GM18867 (cell line): ENCODE results near the gene NEK9.
A peak's percentile ranks its signal among the peaks of the same experiment; 100 is the strongest.
"Not testable (repeated sequence)": the region's sequence is repeated elsewhere in the genome, so short reads cannot be mapped to it uniquely, and the experiment has no call there.

Experiments used
- ATAC-seq: cut with Tn5 transposase; IDR thresholded peaks from one replicate; pipeline ENCODE4 v1.9.1; 2021; ENCODE audit warnings: mild to moderate bottlenecking, moderate library complexity; ENCODE audit not compliant: unreplicated experiment

NEK9 gene

DNA sequence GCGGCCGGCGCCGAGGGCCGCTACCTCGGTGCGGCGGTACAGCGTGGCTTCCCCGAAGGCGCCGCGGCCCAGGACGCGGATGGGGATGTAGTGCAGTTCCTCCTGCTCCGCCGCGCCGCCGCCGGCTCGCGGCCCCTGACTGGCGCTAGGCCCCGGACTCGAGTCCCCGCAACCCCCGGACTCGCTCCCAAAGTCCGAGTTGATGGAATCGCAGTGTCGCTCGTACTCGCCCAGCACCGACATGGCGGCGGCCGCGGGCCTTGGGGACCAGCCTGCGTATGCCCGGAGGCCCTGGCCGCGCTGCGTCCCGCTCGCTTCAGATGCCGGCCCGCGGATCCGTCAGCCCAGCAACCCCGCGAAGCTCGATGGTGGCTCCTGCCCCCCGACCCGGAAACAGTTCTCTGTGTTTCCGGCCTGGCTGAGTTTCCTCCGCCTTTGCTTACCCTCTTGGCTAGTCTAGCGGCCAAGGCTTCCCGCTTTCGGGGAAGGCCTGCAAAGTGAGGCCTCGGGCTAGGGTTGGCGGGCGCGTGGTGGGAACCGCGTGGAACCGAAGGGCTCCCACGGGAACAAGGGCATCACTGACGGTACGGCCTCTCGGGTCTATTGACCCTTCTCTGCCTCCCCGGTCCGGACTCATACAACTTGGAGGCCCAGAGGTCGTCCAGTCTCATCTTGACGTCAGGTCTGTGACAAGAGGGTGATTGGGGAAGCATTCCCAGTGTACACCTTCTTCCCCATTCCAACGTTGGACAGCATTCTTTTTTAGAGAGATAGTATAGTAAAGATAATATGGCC lies at the start of gene NEK9:
TSS of gene NEK9 (minus strand) at position 370 of the 795 bp plus-strand sequence. CDS start at position 243, 127 bp downstream.
- ATAC-seq, result peak; percentile 85

DNA sequence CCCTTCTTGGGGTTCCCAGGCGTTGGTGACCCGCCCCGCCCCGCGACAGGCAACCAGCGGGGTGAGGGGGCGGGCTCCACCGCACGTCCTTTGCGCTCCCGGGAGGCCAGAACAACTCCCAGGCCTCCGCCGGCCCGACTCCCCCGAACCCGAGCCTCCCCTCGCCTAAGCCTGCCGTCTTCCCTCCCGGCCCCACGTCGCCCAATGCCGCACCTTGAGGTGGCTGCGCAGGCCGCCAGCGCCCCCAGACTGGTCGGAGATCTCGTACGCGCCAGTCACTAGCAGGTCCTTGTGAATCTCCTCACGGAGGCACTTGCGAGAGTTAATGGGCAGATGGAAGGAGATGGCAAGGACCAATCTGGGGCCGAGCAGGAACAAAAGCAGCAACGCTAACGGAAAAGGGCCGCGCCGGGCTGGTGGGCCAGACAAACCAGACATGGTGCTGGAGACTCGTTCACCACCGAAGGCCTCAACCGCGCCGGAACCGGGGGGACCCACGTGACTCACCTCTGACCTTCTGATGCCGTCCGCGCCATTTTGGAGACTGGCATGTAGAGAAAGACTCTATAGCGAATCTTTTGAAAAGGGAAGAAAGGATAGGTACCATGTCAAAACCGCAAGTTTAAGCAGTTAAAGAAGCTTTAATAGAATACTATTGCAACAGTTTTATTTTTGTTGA lies 49.4 kb upstream of the NEK9 start, which contains the start of gene TMED10:
TSS of gene TMED10 (minus strand) at position 471 of the 679 bp plus-strand sequence. CDS start at position 438, 33 bp downstream.
- ATAC-seq, result peak; percentile 72

DNA sequence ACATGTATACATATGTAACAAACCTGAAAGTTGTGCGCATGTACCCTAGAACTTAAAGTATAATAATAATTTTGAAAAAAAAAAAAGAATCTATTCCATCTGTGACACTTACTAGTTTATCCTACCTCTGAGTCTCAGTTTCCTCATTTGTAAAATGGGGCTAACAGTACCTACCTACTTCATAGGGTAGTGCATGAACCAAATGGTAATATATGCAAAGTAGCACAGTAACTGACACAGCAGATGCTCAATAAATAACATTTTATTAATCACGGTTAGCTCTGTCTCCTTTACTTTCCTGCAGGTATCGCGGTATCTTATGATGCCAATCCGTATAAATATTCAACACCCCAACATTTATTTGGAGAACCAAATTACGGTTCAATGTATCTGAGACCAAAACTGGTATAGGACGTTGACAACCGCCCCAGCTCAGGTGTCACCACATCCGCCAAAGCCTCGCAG lies 48.9 kb upstream of the NEK9 start:
- peak; percentile 9 for ATAC-seq

DNA sequence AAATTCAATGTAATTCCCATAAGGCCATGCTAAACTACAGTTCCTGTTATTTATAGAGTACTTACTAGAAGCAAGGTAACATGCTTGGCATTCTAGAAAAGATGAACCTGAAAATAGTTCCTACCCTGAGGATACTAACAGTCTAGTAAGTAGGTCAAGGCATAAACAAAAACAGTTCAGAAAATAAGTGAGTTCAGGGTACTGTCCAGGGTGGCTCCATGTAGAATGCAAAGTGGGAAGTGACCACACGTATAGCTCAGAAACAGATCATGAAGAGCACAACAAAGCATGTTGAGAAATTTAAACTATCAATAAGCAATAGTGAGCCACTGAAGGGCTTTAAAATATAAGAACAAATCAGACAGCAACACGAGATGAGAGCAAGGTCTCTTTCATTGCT lies 47.2 kb upstream of the NEK9 start:
- no peak for ATAC-seq

DNA sequence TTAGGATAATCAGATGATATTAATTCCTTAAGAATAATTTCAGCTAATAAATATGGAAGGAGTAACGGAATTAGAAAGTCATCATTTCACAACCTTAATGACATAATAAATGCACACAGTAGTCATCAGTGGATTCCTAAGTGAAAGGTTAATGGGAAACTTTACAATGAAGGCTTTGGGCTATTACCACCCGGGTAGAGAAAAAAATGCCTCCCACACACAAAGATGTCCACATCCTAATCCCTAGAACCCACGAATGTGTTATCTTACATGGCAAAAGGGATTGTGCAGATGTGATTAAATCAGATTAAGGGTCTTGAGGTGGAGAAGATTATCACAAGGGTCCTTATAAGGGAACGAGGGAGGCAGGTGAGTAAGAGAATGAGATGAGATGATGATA lies 43.9 kb upstream of the NEK9 start:
- ATAC-seq, result no peak

DNA sequence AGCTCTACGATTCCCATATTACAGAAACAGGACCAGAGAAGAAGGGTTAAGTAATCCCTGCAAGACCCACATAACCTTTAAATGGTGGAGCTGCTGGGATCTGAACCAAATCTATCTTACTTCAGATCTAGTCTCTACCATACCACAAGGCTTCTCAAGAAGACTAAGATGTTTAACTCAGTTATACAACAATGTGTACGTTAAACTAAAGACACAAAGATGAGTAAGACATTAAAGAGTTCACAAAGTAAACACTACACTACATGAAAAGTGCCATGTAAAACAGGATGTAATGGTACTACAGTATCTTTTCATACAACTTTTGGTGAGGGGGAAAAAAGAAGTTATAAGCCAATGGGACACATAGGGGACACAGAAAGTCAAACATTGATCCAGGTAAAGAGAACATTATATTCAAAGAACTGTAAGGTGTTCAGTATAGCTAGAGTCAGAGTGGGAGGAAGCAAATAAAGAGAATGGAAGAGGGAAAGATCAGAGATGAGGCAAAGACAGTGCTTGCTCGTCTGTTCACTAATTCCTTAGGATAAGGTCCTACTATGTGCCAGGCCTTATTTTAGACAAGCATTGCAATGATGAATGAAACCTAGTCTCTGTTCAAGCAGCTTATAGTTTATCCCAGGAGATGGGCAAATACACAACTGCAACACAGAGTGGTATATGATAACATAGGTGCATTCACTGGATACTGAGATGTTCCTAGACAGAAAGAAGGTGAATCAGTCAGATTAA lies 41.9 kb upstream of the NEK9 start:
- ATAC-seq, result no peak

DNA sequence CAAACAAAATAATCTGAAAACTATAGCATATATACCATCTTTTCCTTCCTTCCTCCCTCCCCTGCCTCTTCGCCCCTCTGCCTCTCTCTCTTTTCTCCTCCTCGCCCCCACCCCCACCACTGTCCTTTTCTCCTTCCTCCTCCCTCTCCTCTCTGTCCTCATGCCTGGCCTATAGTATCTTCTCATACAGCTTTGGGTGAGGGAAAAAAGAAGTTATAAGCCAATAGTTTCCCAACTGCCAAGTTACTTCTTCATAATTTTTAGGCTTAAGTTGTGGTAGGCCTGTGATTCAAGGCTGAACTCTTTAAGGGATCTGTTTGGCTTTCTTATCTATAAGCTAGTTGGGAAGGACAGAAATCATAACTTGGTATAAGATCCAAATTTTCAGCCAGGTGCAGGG lies 40.5 kb upstream of the NEK9 start:
- no peak for ATAC-seq

DNA sequence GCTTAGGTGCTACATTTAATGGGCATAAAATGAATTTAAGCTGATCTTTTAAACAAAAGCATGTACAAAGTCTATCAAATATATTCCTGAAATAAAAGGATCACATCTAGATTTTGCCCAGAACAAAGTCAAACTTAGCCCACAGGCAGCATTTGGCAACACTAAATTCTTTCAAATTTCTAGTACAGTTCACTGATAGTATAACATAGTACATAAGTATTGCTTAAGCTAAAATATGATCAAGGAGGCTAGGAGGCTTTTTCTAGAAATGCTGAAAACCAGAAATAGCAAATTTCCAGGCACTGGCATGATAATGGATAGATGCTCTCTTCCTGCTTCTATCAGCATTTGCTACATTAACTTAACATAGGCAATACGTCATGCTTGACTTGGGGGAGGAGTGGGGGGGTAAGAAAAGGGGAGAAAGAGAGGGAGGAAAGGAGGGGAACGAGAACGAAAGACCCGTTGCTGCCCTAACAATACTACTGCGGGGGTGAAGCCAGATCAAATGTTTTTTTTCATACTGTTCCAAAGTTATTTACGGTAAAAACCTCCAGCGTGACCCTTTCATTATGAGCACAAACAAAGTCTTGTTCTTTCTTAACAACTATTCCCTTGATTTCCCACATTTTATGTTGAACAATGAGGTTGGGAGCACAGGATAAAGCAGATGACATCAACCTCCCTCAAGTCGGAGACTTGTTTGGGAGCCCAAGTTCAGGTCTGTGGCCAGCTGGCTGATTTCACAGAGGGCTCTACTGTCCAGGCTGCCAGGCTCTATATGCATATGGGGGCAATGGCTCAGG lies 38.9 kb upstream of the NEK9 start:
- no peak for ATAC-seq

DNA sequence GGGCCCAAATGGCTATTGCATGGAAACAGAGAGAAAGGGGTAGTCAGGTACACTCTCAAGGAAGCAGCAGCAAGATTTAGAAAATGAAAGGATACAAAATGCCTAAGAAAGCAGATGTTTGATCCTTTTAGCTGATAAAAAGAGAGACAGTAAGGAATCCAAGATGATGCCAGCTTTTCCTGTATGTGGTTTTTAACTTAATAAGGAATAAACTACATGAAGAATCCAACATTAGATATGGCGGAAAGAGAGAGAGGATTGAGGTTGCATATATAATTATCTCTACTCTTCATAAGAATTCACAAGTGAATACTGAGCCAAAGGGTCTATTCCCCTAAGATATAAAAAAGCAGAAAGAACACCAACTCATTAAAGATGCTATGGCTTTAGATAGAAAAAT lies 38.0 kb upstream of the NEK9 start:
- no peak for ATAC-seq

DNA sequence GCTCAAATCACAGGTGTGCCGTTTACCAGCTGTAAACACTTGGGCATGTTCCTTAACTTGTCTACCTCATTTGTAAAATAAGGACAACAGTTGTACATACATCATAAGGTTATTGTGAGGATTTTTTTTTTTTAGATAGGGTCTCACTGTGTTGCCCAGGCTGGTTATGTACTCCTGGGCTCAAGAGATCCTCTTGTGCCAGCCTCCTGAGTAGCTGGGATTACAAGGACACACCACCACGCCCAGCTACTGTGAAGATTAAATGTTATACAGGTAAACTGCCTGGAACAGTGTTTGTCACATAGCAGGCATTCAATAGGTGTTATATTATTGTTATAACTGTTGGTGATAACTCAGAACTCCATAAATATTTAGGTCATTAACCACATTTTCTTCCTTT lies 36.8 kb upstream of the NEK9 start:
- no peak for ATAC-seq

DNA sequence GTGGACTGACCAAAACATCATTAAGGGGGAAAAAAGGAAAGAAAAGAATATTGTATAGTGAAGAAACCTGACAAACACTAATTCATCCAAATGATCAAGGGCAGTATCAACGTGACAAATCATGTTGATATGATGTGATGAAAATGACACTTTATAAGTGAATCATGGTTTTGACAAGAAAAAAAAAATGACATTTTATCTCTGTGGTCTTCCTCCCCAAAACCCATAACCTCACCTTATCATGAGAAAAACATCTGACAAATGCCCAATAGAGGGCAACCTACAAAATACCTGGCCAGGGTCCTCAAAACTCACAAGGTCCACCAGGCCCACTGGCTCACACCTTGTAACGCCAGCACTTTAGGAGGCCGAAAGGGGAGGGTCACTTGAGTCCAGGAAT lies 35.8 kb upstream of the NEK9 start:
- no peak for ATAC-seq

DNA sequence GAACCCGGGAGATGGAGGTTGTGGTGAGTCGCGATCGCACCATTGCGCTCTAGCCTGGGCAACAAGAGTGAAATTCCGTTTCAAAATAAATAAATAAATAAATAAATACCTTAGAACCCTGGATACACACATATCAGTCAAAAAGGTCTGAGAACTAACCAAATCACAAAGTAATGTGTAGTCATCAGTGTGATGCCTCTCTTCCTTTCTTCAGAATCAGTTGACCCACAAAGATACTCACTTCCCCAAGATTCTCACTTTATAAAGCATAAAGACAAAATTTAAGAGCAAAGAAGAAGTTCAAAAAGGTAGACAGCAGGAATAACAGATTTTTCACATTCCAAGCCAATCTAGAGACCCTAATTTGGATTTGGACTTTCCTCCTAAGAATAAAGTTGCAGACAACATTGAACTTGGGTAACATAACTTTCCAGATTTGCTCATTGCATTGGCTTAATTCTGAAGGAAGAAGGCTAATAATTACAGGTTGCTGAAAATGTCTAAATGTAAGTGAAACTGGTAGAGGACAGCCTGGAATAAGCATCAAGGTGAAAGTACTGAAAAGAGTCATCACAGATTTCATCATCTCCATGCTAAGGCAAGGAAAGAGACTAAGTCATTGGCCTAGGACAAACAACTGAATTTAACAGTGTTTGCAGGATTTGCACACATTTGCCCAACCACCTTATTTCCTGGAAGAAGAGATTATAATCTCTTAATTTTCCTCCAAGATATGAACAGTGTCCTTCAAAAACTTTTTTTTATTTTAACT lies 32.2 kb upstream of the NEK9 start:
- ATAC-seq, result no peak

DNA sequence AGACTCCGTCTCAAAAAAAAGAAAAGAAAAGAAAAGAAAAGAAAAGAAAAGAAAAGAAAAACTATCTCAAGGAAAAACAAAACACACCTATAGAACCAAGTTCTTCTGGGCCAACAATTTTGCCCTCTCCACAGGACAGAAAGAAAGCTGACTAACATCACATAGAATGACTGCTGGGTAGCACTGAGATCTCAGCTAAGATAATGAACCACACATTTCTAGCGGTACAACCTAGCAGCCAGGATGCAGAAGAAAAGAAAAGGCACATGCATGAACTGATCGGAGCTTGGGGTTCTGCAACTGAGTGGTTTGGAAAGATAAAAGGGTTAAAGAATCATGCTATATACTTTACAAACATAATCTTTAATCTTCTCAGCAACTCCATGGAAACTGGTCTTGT lies 30.1 kb upstream of the NEK9 start:
- ATAC-seq, result no peak

DNA sequence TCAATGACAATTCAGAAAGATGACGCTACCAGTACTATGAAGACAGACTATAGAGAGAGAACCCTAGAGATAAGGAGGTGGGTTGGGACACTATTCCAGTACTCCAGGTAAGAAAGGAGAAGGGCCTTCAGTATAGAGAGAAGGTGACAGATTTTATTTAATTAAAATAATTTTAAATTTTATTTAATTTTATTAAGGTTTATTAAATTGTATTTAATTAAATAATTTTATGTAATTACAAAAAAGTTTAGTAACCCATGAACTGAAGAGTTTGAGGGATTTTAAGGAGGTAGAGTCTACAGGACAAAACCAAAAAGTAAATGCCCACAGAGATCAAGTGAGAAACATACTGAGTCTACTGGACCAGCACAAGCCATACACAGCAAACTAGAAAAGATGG lies 29.3 kb upstream of the NEK9 start:
- no peak for ATAC-seq

DNA sequence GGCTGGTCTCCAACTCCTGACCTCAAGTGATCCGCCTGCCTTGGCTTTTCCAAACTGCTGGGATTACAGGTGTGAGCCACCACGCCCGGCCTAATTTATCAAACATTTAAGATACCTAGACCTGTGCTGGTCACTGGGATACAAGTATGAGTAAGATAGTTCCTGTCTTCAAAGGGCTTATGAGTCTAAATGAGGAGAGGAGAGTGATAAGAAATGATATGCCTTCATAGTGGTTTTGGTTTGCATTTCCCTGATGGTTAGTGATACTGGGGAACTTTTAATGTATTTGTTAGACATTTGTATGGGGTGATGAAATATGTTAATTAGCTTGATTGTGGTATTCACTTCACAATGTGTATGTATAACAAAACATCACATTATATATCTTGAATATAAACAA lies 28.3 kb upstream of the NEK9 start:
- no peak for ATAC-seq

DNA sequence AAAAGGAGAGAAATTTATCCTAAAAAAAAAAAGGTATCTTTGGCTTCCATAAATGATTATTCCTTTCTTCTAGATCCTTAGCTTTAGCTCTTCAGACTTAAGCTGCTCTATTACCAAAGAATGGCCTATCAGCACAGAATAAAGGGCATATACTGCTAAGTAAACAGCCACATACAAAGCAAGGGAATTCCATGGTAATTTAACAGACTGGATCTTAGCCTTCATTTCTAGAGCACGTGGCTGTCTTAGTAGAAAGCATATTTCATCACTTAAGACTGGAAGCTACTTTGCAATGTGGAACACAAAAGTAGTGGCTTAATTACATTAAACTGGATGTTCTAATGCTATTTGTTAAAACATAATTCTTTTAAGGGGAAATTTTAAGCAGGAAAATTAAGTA lies 26.4 kb upstream of the NEK9 start:
- ATAC-seq, result no peak

DNA sequence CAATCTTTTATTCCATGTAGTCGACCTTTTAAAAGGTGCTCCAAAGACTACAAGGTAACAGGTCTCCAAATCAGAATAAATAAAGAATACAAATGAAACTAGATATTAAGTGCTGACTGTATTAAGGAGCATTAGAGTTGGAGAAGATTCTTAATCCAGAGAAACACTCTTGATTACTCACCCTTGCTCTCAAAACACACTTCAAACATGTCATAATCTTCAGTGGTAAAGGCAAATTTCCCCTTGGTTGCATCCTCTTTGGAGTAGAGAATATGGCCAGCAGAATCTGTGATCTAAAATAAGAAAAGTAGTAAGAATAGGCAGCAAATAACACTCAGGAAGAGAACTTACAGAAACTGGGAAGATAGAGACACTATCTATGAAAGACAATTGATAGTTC lies 25.0 kb upstream of the NEK9 start:
- ATAC-seq, result no peak

DNA sequence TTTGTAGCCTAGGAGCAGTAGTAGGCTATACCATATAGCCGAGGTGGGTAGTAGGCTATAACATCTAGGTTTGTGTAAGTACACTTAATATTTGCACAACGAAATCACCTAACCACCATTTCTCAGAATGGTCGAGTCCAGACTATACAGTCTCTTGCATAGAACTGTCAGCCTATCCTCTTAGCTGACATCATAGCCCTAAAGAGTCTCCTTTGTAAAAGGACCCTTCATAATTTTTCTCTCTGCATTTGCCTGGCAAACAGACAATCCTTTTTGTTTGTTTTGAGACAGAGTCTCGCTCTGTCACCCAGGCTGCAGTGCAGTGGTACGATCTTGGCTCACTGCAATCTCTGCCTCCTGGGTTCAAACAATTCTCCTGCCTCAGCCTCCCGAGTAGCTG lies 23.8 kb upstream of the NEK9 start:
- ATAC-seq, result not testable (repeated sequence)

DNA sequence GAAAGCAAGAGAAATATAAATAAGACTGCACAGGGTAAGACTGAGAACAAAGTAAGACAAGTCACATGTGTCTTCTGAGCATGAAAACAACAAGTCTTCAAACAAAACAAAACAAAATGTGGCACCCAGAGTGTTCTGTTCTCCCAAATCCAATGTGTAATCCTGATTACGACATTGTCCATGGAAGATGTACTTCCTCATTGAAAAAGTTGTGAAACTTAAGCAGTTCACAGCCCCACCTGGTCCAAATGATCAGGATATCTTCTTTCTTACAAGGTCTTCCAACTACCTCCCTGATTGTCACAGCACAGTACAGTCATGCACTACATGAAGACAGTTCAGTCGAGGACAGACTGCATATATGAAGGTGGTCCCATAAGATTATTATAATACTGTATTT lies 23.3 kb upstream of the NEK9 start:
- no peak for ATAC-seq
